HCT116 (cell line): Measurements from ENCODE around the gene KRTAP4-5. TPM values are rescaled to one million over a fixed set of nuclear protein-coding genes. Genes with fewer than 3 reads are reported as not detected.
"Not testable (repeated sequence)": the region's sequence is repeated elsewhere in the genome, so short reads cannot be mapped to it uniquely, and the experiment has no call there.

Experiments
- ATAC-seq: fragments of 200-7000 bp; cut with Tn5 transposase; 2 replicates; pipeline ENCODE4 v1.9.1; 2020; ENCODE audit warnings: mild to moderate bottlenecking, moderate library complexity
- BruUV-seq: library from RNA; stranded (reverse); fragments of 400-500 nt; replicated peaks from 2 replicates; lab custom pipeline; 2021; lab: Mats Ljungman, UMichigan
- CTCF ChIA-PET: fragments of 300-600 bp; sonication (Branson Sonifier 250); formaldehyde crosslinking; loops from one replicate; lab custom pipeline; 2021; ENCODE audit warnings: antibody characterized with exemption; lab: Charles Lee
- POLR2A ChIA-PET: fragments of 300-600, 350-600 bp; sonication (Branson Sonifier 250); formaldehyde crosslinking; loops from one replicate; lab custom pipeline; 2021; ENCODE audit warnings: antibody characterized with exemption; lab: Charles Lee
- RAD21 ChIA-PET, 2 experiments: fragments of 300-600 bp; sonication (Branson Sonifier 250); formaldehyde crosslinking; loops; one replicate each; lab custom pipeline; 2023; ENCODE audit warnings: low total read pairs in 2 of 2; ENCODE audit not compliant: uncharacterized antibody in 2 of 2, unreplicated experiment in 2 of 2, low non-redundant PET in 1 of 2; lab: Charles Lee
- DNase-seq: peaks from one replicate; pipeline ENCODE4 v3.0.0-alpha.2; 2010; ENCODE audit warnings: low read depth, low spot score
- H2AFZ ChIP-seq: fragments of 200-600 bp; shearing (Covaris generic), sonication (generic); 2 replicates; pipeline ENCODE4 v1.6.1; 2017; ENCODE audit warnings: low read depth, mixed run types, mixed read lengths, antibody characterized with exemption, low read length; ENCODE audit not compliant: poor library complexity, severe bottlenecking
- H3K27ac ChIP-seq: 2 replicates; pipeline ENCODE4 v1.5.1; 2012; ENCODE audit warnings: low read depth, low read length
- H3K27me3 ChIP-seq: fragments of 200-600 bp; sonication (generic); 2 replicates; pipeline ENCODE4 v1.6.1; 2016; ENCODE audit warnings: mixed run types, low read length, mixed read lengths; ENCODE audit not compliant: insufficient read depth
- H3K36me3 ChIP-seq, 2 experiments: fragments of 200-500 bp in 1 of 2; fragments of 200-600 bp in 1 of 2; sonication (Bioruptor generic) in 1 of 2; sonication (generic) in 1 of 2; 2 replicates each; pipeline versions ENCODE4 v1.5.1 to v1.6.1; 2014 to 2016; ENCODE audit warnings: low read length in 2 of 2, inconsistent platforms in 1 of 2, mixed read lengths in 1 of 2, mixed run types in 1 of 2; ENCODE audit not compliant: insufficient read depth in 2 of 2, control insufficient read depth in 1 of 2
- H3K4me1 ChIP-seq, 2 experiments: fragments of 200-600 bp in 1 of 2; sonication (generic) in 1 of 2; 2 replicates each; pipeline versions ENCODE4 v1.5.1 to v1.6.1; 2012 to 2017; ENCODE audit warnings: low read length in 2 of 2, inconsistent platforms in 1 of 2, mild to moderate bottlenecking in 1 of 2, mixed read lengths in 1 of 2, mixed run types in 1 of 2, moderate library complexity in 1 of 2; ENCODE audit not compliant: insufficient read depth in 2 of 2, control insufficient read depth in 1 of 2
- H3K4me2 ChIP-seq: fragments of 200-600 bp; sonication (generic); 2 replicates; pipeline ENCODE4 v1.6.1; 2017; ENCODE audit warnings: mixed run types, low read length, mixed read lengths
- H3K4me3 ChIP-seq, 2 experiments: fragments of 200-600 bp in 1 of 2; sonication (generic) in 1 of 2; replicated peaks in 1 of 2; 2 replicates each; pipeline ENCODE4 v1.5.1; 2011 to 2016; ENCODE audit warnings: low read length in 2 of 2, control low read depth in 1 of 2, low read depth in 1 of 2, mild to moderate bottlenecking in 1 of 2, mixed read lengths in 1 of 2, mixed run types in 1 of 2
- H3K79me2 ChIP-seq: fragments of 200-600 bp; sonication (generic); 2 replicates; pipeline ENCODE4 v1.6.1; 2017; ENCODE audit warnings: mild to moderate bottlenecking, mixed run types, low read length, moderate library complexity, mixed read lengths; ENCODE audit not compliant: insufficient read depth
- H3K9ac ChIP-seq: fragments of 200-600 bp; sonication (generic); 2 replicates; pipeline ENCODE4 v1.6.1; 2016; ENCODE audit warnings: low read length, mixed read lengths
- H3K9me2 ChIP-seq: fragments of 200-600 bp; sonication (generic), shearing (Covaris generic); 2 replicates; pipeline ENCODE4 v1.6.1; 2017; ENCODE audit warnings: mixed run types, mild to moderate bottlenecking, moderate library complexity; ENCODE audit not compliant: insufficient read depth
- H3K9me3 ChIP-seq, 2 experiments: fragments of 200-500 bp in 1 of 2; fragments of 200-600 bp in 1 of 2; sonication (Bioruptor generic) in 1 of 2; sonication (generic) in 1 of 2; 2 replicates each; pipeline ENCODE4 v1.6.1; 2014 to 2017; ENCODE audit warnings: low read length in 2 of 2, mixed read lengths in 2 of 2, inconsistent platforms in 1 of 2, low read depth in 1 of 2, mild to moderate bottlenecking in 1 of 2, mixed run types in 1 of 2, moderate library complexity in 1 of 2; ENCODE audit not compliant: control insufficient read depth in 1 of 2, insufficient read depth in 1 of 2
- H4K20me1 ChIP-seq: fragments of 200-600 bp; sonication (generic), shearing (Covaris generic); 2 replicates; pipeline ENCODE4 v1.6.1; 2017; ENCODE audit warnings: mixed run types, mild to moderate bottlenecking, moderate library complexity; ENCODE audit not compliant: insufficient read depth
- ATF3 ChIP-seq: IDR thresholded peaks from 2 replicates; pipeline ENCODE4 v1.6.1; 2012
- CBX3 ChIP-seq: IDR thresholded peaks from 2 replicates; pipeline ENCODE4 v1.6.1; 2012; ENCODE audit warnings: low read depth
- CEBPB ChIP-seq: IDR thresholded peaks from 2 replicates; pipeline ENCODE4 v1.6.1; 2012; ENCODE audit warnings: low read depth
- EGR1 ChIP-seq: IDR thresholded peaks from 2 replicates; pipeline ENCODE4 v1.6.1; 2012; ENCODE audit warnings: low read depth
- EZH2 ChIP-seq: fragments of 200-600 bp; sonication (generic); IDR thresholded peaks from 2 replicates; pipeline ENCODE4 v1.6.1; 2017; ENCODE audit warnings: antibody characterized with exemption, mixed run types
- FOSL1 ChIP-seq: IDR thresholded peaks from 2 replicates; pipeline ENCODE4 v1.6.1; 2012; ENCODE audit warnings: low read depth
- JUND ChIP-seq: IDR thresholded peaks from 2 replicates; pipeline ENCODE4 v1.6.1; 2012
- RAD21 ChIP-seq: IDR thresholded peaks from 2 replicates; pipeline ENCODE4 v1.6.1; 2012; ENCODE audit warnings: low read depth, mild to moderate bottlenecking
- YY1 ChIP-seq: IDR thresholded peaks from 2 replicates; pipeline ENCODE4 v1.6.1; 2011; ENCODE audit warnings: low read length, low read depth, moderate library complexity, mild to moderate bottlenecking; ENCODE audit not compliant: insufficient replicate concordance; ENCODE audit errors: extremely low read depth
- ZBTB33 ChIP-seq: IDR thresholded peaks from 2 replicates; pipeline ENCODE4 v1.6.1; 2011; ENCODE audit warnings: mild to moderate bottlenecking, low read length, moderate library complexity; ENCODE audit not compliant: insufficient replicate concordance; ENCODE audit errors: extremely low read depth
- intact Hi-C: fragments of 100-400 bp; cut with micrococcal nuclease; formaldehyde crosslinking; loops from 2 replicates; pipeline ENCODE4 v1.10.0; 2022
- total RNA-seq: library from RNA; stranded (reverse); gene quantifications from one replicate; pipeline ENCODE4 v1.2.1, GENCODE V29; 2021; ENCODE audit not compliant: unreplicated experiment

Gene KRTAP4-5
- total RNA-seq, 1 experiment from 2014 or later = not detected

- H4K20me1 ChIP-seq, ATAC-seq, BruUV-seq, H3K79me2 ChIP-seq, intact Hi-C loops, H3K9me2 ChIP-seq, H3K9ac ChIP-seq, POLR2A ChIA-PET, RAD21 ChIA-PET, H3K36me3 ChIP-seq, H3K4me3 ChIP-seq, H2AFZ ChIP-seq, CTCF ChIA-PET, DNase-seq, H3K27me3 ChIP-seq: not testable (repeated sequence)
- H3K4me1 ChIP-seq = peaks cover 0 to 30% of the 10 kb centered on the region in 2 experiments; a peak in 2 of 4 replicates
- H3K9me3 ChIP-seq = peaks cover 0 to 14% of the 10 kb centered on the region in 2 experiments; a peak in 1 of 4 replicates
- H3K4me2 ChIP-seq = peak overlapping the region; percentile 46
- H3K27ac ChIP-seq = peak overlapping the region; percentile 2
Measured at GRCh38 chr17:41123292-41123990, 26.2 kb downstream of the KRTAP4-5 start.

- no peak for ATAC-seq
- H3K4me2 ChIP-seq = no peak overlapping the region
- no peak overlapping the region for H3K27ac ChIP-seq
- H3K79me2 ChIP-seq = no peaks in the 10 kb centered on the region
- H3K9ac ChIP-seq = no peak overlapping the region
- intact Hi-C loops = no loop called here
- RAD21 ChIA-PET = no interaction called here
- no TSS peak for BruUV-seq
- H3K27me3 ChIP-seq = no peaks in the 10 kb centered on the region
- H4K20me1 ChIP-seq = no peaks in the 10 kb centered on the region
- TF ChIP-seq CEBPB = no peak
- TF ChIP-seq CBX3 = no peak
- TF ChIP-seq EZH2 = no peak
- TF ChIP-seq RAD21 = no peak
- TF ChIP-seq JUND = no peak
- TF ChIP-seq FOSL1 = no peak
- TF ChIP-seq YY1 = no peak
- TF ChIP-seq ZBTB33 = no peak
- TF ChIP-seq EGR1 = no peak
- no peak for TF ChIP-seq ATF3
- H3K4me3 ChIP-seq = no peak overlapping the region
- DNase-seq = no peak
- peaks cover 0 to 14% of the 10 kb centered on the region in 2 experiments; a peak in 1 of 4 replicates for H3K9me3 ChIP-seq
- peaks cover 0 to 34% of the 10 kb centered on the region in 2 experiments; a peak in 2 of 4 replicates for H3K4me1 ChIP-seq
- H3K9me2 ChIP-seq = no peaks in the 10 kb centered on the region
- H2AFZ ChIP-seq = no peak overlapping the region
- POLR2A ChIA-PET = no interaction called here
- CTCF ChIA-PET = no interaction called here
- no peaks in the 10 kb centered on the region for H3K36me3 ChIP-seq
Measured at GRCh38 chr17:41121742-41122141, 27.9 kb downstream of the KRTAP4-5 start.
